ENCODE data around the gene WDR35. TPM values are rescaled to one million over a fixed set of nuclear protein-coding genes. Genes with fewer than 3 reads are reported as not detected.

The WDR35 gene
- total RNA-seq, 1 donor from 2014 or later: 5.2 TPM

DNA sequence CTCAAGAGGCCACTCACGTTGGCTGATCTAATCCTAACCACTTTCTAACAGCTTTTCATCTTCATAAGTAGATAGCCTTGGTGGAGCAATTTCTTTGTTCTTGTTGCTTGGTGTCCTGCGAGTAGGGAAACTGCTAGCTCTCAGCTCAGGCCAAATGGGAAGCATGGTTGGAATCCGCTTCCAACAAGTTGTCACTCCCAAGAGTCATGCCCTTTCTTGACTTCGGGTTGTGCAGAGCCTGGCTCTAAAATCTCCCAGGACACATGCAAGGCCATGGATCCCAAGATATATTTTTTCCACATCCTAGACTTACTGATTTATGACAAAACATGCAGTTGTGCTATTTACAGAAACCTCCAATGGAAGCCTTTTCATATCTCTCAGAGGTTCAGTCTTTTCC lies 29.8 kb upstream of the WDR35 start:
- no peak overlapping the region for H3K4me3 ChIP-seq (ENCODE audit: low read depth, low read length)
- TF ChIP-seq, protein P1, sequence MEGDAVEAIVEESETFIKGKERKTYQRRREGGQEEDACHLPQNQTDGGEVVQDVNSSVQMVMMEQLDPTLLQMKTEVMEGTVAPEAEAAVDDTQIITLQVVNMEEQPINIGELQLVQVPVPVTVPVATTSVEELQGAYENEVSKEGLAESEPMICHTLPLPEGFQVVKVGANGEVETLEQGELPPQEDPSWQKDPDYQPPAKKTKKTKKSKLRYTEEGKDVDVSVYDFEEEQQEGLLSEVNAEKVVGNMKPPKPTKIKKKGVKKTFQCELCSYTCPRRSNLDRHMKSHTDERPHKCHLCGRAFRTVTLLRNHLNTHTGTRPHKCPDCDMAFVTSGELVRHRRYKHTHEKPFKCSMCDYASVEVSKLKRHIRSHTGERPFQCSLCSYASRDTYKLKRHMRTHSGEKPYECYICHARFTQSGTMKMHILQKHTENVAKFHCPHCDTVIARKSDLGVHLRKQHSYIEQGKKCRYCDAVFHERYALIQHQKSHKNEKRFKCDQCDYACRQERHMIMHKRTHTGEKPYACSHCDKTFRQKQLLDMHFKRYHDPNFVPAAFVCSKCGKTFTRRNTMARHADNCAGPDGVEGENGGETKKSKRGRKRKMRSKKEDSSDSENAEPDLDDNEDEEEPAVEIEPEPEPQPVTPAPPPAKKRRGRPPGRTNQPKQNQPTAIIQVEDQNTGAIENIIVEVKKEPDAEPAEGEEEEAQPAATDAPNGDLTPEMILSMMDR (conservative IDR thresholded peaks at IDR 0.05; ENCODE audit: low read depth, low read length): no peak
- no peak for DNase-seq (ENCODE audit: low read depth)

DNA sequence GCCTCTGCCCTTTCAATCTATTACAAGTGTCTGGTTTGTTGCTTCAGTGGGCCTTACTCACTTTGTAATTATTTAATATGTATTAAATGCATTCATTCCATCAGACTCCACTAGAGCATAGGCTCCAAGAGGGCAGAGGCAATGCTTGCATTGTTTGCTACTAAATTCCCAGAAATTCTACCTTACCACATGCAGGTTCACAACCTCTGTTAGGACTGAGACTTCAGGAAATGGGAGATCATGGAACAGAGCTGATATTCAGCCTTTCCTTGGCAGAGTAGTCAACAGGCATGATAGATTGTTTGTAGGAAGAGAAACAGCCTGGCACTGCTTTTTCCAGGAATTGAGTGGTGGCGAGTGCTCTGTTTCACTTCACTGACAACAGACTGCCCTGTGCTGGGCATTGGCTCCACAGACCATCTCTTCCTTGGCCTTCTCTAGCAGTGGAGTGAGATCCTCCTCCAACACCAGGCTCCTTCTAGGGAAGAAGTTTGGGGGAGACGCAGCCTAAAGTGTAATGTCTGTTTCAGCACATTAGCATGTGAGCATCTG lies 28.8 kb upstream of the WDR35 start:
- TF ChIP-seq, protein P1 (conservative IDR thresholded peaks at IDR 0.05; ENCODE audit: low read depth, low read length): no peak
- H3K4me3 ChIP-seq (ENCODE audit: low read depth, low read length): no peak overlapping the region
- DNase-seq (ENCODE audit: low read depth): peak; percentile 73

DNA sequence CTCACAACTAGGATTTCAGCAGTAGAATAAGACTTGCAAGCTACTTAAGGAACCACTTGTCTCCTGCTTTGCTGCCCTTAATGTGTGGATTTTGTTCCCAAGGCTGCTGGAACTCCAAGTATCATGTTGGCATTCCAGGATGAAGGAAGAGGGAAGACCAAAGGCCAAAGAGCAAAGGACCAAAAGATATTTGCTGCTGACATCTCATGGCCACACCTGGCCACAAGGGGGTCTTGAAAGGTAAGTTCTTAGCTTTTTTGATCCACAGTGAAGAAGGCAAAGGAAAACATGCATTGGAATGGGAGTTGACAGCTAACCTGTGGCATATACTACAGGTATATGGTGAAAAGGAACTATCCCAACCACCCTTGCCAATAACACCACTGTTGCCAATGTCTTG lies 26.4 kb upstream of the WDR35 start:
- H3K4me3 ChIP-seq (ENCODE audit: low read depth, low read length): no peak overlapping the region
- TF ChIP-seq, protein P1 (conservative IDR thresholded peaks at IDR 0.05; ENCODE audit: low read depth, low read length): peak; percentile 27
- DNase-seq (ENCODE audit: low read depth): no peak

DNA sequence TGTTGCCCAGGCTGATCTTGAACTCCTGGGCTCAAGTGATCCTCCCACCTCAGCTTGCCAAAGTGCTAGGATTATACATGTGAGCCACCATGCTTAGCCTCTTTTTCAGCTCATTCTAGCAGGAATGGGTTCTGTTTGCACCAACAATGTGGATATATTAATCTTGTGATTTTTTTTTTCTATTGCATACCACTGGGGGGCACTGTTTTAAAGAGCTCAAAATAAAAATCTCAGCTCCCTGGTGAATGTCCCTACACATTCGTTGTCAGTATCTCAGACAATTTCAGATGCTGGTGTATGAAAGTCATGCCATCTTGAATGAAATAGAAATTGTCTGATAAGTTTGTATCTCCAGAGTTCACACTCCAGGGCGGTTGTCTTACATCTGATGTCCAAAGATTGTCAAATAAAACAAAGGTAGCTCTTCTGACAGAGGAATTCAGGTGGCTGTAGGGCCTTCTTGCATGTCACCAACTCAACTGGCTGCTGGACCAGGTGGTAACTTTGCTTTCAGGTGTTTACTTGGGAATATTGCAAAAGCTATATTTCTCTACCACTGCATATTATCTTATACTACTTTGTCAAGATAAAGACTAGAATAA lies 25.7 kb upstream of the WDR35 start:
- TF ChIP-seq, protein P1 (conservative IDR thresholded peaks at IDR 0.05; ENCODE audit: low read depth, low read length): peak; percentile 69
- no peak for DNase-seq (ENCODE audit: low read depth)

DNA sequence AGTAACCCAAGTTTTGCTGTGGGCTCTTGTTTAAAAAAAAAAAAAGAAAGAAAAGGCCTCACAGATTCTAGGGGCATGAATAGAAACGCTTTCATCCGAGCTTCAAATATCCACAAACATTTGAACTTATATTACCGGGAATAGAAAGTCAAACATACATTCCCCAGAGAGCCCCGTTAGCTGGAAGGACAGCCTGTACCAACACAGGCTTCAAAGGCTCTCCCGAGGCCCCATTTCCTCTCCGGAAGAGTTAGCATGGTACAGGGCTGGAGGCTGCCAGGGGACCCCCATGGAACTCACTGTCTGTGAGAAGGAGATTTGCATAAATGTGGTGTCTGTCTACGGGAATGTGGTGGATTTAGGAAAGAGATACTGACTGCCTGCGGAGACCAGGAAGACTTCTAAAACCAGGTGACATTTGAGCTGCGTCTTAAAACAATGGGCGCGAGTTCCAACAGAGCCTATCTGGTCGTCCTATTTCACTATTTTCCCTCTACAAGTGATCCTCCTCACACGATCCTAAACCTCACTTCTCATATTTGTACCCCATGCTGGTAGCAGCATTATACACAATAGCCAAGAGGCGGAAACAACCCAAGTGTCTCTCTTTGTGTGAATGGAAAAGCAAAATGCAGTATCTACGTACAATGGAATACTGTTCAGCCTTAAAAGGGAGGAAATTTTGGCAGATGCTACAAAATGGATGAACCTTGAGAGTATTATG lies 23.4 kb upstream of the WDR35 start:
- H3K4me3 ChIP-seq (ENCODE audit: low read depth, low read length): peak overlapping the region; percentile 53
- DNase-seq (ENCODE audit: low read depth): no peak
- TF ChIP-seq, protein P1 (conservative IDR thresholded peaks at IDR 0.05; ENCODE audit: low read depth, low read length): no peak

More for the DNA sequence above, 25.7 kb upstream of the WDR35 start:
- no peak overlapping the region for H3K4me3 ChIP-seq (ENCODE audit: low read depth, low read length)

DNA sequence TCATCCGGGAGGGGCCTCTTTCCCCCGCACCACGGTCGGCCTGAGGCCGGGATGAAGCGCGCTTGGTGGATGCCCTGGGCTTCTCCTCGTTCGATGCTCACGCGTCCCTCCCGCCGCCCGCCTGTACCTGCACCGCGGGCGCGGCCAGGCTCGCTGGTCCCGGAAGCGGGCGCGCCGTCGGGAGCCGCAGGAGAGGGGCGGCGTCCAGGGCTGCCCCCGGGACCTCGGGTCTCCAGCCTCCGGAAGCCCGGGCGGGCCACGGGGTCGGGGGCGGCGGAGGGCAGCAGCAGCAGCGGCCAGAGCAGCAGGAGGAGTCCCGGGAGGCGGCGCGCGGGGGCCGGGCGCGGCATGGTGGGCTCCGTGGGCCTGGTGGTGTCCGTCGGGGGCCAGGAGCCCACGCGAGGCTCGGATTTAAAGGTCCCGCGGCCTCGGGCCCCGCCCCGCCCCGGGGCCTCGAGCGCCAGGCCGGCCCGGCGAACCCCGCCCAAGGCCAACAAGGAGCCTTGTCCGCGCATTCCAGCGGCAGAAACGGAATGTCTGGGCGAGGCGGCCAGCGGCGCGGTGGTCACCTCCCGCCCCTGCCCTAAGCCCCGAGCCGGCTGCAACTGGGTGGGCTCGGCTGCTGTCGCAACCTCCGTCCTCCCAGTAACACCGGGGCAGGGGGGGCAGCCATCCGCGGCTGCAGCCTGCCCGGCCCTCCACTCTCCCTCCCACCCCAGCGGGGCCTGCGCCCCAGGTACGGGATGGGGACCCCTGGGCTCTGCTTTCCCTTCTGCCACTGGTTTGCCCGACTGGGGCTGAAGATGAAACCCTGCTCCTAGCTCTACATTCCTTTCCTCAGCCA lies 22.6 kb upstream of the WDR35 start, which contains the start of gene MATN3:
Gene MATN3 (minus strand): TSS at position 387 of the 844 bp plus-strand sequence. CDS start 37 bp downstream, at position 350.
- TF ChIP-seq, protein P1 (conservative IDR thresholded peaks at IDR 0.05; ENCODE audit: low read depth, low read length): no peak
- DNase-seq (ENCODE audit: low read depth): no peak
- peak within 1 kb of the TSS; percentile 53 for H3K4me3 ChIP-seq (ENCODE audit: low read depth, low read length)
